HG02938 (cell line): ENCODE data around the gene ANKFN1.
A peak's percentile ranks its signal among the peaks of the same experiment; 100 is the strongest.

ENCODE experiments used
- ATAC-seq: cut with Tn5 transposase; IDR thresholded peaks from one replicate; pipeline ENCODE4 v1.9.1; 2021; ENCODE audit warnings: mild to moderate bottlenecking, moderate library complexity; ENCODE audit not compliant: unreplicated experiment

ANKFN1 gene

GRCh38 chr17:56152874-56153602, at the start of gene ANKFN1:
Gene ANKFN1, plus strand, starts transcription at chr17:56153475. Its CDS starts 59,193 bp downstream, at chr17:56212668.
- ATAC-seq: no peak

DNA sequence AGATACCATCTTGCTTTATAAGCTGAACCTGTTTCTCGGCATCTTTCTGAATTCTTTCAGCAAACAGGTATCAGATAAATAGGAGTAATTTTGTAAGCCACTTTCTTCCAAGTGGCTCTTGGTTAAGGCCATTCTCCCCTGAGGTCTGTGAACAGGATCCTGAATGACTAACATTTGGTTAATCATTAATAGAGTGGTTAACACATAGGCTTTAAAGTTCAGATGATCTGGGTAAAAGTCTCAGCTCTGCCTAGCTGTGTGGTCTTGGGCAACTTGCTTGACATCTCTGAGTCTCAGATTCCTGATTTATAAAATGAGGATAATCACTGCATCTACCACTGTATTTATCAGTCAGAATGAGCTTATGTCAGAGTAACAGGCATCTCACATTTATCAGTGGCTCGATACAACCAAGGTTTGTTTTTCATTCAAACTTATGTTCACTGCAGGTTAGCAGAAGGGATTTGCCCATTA, 44.4 kb upstream of the ANKFN1 start:
- ATAC-seq: peak; percentile 90

- no peak for ATAC-seq
These were observed 43.4 kb upstream of the ANKFN1 start for GRCh38 chr17:56109836-56110235.

DNA sequence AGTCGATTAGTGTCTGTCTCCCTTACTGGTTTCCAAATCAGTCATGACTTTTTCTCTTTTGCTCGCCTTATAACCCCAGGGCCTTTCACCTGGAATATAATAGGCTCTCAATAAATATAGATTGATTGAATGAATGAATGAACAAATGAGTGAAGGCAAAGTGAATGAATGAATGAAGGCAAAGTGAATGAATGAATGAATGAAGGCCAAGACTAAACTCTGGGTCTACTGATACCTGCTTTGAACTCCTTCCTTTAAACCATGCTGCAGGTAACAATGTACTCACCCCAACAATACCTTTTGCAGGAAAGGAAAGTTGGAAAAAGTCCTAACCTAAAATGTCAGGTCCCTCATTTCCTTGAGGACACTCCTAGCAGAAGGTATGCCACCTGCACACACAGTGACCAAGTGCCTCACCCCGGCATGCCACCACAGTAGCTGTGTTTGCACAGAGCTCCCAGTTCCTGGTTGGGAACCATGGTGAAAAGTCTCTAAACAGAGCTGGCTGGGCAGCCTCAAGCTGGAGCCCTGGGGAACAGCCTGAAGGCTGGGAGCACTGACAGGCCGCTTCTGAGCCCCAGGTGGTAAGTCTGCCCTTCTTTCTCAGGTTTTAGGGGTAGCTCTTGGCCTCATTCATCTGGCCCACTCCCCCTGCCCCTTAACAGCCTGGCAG, 42.7 kb upstream of the ANKFN1 start:
- ATAC-seq: no peak

- no peak for ATAC-seq
These were observed 41.4 kb upstream of the ANKFN1 start for GRCh38 chr17:56111706-56112485.

- no peak for ATAC-seq
These were observed 39.8 kb upstream of the ANKFN1 start for GRCh38 chr17:56113486-56113885.

DNA sequence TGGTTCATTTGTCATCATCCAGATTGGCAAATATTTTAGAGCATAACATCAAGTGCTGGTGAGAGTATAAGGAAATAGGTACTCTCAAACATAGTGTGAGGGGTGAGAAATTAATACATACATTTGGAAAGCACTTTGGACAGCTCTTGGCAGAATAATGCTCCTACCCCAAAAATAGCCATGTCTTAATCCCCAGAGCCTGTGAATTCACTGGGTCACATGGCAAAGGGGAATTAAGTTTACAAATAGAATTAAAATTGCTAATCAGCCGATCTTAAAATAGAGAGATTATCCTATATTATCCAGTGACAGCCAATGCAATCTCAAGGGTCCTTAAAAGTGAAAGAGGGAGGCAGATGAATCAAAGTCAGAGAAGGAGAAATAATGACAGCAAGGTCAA, 38.8 kb upstream of the ANKFN1 start:
- ATAC-seq: no peak

GRCh38 chr17:56119191-56119590, 34.1 kb upstream of the ANKFN1 start:
- ATAC-seq: no peak

DNA sequence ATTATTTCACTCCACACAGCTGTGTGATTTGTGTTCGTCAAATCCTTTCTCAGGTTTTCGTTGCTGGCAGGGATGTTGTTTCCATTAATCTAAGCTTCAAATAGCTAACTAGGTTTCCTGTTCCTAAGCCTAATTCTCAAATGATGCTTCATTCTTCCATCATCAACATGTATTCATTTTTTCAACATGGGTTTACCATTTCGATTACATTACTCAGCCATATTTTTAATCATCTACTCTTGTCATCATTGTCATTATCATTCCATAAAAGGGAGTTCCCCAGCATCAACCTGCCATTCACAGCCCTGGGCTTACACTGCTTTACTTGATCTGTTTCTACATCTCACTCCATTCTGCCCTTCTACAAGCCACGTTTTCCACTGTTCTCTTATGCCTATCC, 33.3 kb upstream of the ANKFN1 start:
- ATAC-seq: no peak

DNA sequence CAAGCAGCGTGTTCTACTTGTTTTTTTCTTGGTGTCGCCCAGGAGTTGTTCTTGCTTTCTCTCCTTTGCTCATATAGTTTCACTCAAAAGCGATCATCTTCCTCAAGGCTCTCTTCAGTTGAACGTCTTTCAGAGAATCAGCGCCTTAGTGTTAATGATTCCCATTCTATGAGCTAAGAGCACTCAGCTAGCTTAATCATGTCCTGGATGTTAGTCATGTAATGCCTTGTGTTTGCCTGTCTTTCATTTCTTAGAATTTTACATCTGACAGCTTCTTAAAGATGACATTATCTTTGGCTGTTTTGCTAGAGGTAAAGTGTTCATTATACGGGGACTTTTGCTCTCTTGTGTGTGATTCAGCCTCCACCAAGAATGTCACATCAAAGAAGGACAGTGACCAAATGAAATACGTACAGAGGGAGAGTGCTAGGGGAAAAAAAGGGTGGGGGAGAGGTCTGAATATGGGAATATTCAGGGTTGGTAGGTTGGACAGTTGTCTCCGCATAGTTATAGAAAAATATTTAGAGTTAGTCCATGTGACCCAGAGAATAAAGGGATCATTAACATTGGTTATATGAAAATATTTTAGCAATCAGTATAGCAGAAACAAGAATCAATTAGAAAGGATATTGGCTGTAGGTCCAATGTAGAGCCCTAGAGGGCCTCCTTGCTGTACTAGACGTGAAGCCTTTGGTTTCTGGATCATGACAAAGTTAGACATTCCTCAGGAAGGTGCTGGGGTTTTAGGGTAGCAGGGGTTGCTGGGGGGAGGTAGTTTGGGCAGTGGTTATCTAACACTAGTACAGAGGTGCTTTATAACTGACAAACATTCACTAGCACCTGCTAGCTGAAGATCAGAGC, 31.9 kb upstream of the ANKFN1 start:
- ATAC-seq: no peak

GRCh38 chr17:56125830-56126819, 27.1 kb upstream of the ANKFN1 start:
- ATAC-seq: no peak

DNA sequence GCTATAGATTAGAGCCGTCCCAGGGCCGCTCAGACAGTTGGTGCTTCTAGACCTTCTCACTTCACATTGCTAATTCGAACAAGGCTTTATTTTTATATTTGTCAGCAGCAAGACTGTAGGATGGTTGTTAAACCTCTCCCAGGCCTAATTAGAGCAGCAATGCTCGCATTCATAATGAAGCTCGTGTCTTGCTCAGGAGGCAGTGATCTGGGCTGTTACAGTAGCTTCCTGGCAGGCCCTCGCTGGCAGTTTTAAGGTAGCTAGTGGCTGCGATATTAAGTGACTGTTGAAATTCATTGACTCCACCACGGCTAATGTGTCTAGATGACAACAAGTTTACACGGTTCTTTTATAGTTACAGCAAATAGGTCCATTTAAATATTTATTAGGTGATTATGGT, 23.2 kb upstream of the ANKFN1 start:
- no peak for ATAC-seq

GRCh38 chr17:56130631-56131030, 22.6 kb upstream of the ANKFN1 start:
- no peak for ATAC-seq

GRCh38 chr17:56131431-56131830, 21.8 kb upstream of the ANKFN1 start:
- no peak for ATAC-seq

GRCh38 chr17:56136301-56136700, 17.0 kb upstream of the ANKFN1 start:
- ATAC-seq: no peak

DNA sequence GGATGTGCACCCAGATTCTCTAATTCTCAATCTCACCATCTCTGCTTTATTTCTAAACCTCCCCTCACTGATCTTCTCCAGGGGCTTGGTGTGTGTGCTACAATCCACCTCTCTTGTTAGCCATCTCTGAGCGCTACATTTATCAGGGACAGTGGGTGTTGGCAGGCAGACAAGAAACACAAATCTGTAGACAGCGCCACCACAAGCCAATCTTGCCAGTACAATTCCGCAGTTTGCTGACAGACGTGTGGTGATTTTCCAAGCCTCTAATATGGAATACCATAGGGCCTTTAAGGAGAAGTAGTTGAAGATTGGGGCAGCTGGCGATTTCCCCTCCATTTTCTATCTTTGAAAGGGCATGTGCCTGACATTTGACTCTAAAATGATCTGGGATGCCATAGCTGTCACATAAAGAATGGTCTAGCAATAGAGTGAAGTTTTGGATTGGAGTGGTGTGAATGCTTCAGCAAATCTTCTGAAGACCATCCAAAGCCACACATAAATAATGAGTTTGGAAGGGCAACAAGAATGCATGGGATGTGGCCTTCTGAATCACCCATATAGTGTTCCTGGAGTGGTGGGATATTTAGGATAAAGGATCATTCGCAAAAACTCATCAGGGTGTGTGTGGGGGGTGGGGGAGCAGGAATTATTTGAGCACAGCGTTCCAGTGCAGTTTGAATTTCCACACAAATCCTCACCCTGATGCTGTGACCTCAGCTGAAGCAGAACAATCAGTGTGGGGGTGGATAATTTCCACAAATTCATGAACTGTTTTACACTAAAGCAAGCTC, 12.0 kb upstream of the ANKFN1 start:
- ATAC-seq: no peak

DNA sequence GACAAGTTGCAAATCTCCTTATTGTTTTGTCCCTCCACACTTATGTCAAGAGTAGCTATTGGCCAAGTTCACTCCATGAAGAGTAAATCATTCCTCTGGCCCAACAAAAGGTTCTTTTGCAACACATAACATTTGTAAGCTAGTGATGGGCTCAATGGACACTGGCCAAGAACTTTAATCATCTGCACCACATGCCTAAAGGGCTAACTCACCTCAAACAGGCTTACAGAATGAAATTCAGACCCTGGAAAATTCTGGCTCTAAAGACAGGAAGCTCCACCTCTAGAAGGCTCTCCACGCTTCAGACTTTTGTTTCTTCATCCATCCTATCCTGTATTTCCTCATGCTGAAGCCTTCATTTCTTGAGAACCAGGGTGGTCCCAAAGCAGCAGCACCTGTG, 10.9 kb upstream of the ANKFN1 start:
- ATAC-seq: no peak

DNA sequence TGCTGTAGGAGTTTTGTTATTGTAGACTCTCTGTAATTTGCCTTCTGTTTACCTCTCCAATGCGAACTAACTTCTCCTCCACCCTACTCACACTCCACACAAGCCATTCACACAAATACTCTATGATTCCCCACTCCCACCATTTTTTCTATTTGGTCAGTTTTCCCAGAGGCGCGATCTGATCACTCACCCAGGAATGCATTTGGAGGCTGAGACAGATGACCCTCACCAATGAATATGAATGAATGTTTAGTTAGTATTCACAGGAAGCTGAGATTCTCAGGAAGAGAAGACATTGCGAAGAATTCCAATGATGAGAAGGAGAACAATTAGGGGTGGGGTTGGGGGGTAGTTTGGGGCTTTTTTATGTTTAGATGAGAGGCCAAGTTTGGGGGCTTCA, 10.5 kb upstream of the ANKFN1 start:
- ATAC-seq: no peak

DNA sequence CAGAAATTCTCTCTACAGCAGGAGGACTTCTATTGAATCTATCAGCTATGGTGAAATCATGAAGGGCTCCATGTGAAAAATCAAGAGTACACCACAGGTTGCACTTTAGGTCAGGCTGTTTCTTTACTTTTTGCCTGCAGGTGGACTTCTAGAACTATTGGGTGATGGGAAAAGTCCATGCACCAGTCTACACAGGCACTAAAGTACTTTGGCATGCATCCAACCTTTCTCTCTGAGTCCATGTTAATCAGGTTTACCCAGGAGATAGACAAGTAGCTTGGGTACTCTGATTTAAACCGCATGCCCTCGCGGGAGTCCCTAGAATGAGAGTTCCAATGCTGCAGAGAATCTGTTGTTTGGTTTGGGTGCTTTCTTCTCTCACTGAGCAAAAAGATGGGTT, 9.1 kb upstream of the ANKFN1 start:
- no peak for ATAC-seq
